Ectodermal cell (in vitro differentiated cells): Measurements from ENCODE around the gene SNAI3.

Experiments used
- H3K27ac ChIP-seq: 2 replicates; pipeline ENCODE4 v1.7.0; 2013; ENCODE audit warnings: mild to moderate bottlenecking, low read depth, low read length; ENCODE audit not compliant: insufficient read depth, poor library complexity, severe bottlenecking
- H3K27me3 ChIP-seq: 2 replicates; pipeline ENCODE4 v1.7.0; 2013; ENCODE audit warnings: mild to moderate bottlenecking, low read length; ENCODE audit not compliant: insufficient read depth, control insufficient read depth, poor library complexity, severe bottlenecking
- H3K36me3 ChIP-seq: one replicate; pipeline ENCODE4 v1.7.0; 2013; ENCODE audit warnings: low read length; ENCODE audit not compliant: control insufficient read depth, insufficient read depth
- H3K4me1 ChIP-seq: one replicate; pipeline ENCODE4 v1.7.0; 2013; ENCODE audit warnings: low read length; ENCODE audit not compliant: control insufficient read depth, insufficient read depth
- H3K4me3 ChIP-seq: 2 replicates; pipeline ENCODE4 v1.7.0; 2013; ENCODE audit warnings: low read depth, low read length, control low read depth; ENCODE audit not compliant: insufficient read depth
- H3K9me3 ChIP-seq: 2 replicates; pipeline ENCODE4 v1.7.0; 2013; ENCODE audit warnings: mild to moderate bottlenecking, low read length, moderate library complexity; ENCODE audit not compliant: control insufficient read depth
- WGBS, 2 experiments: methylation state at CpG; one replicate each; pipeline ENCODE4 v1.1.7; 2013; ENCODE audit warnings: missing lambda C conversion rate in 2 of 2; 5-methylcytosine and 5-hydroxymethylcytosine counted together

The SNAI3 gene

GRCh38 chr16:88714420-88715302, 28.4 kb upstream of the SNAI3 start:
- no peaks in the 10 kb centered on the region for H3K27me3 ChIP-seq
- no peak overlapping the region for H3K4me3 ChIP-seq
- no peaks in the 10 kb centered on the region for H3K4me1 ChIP-seq
- H3K36me3 ChIP-seq: peaks cover 12% of the 10 kb centered on the region
- WGBS, 2 experiments: 93 to 94% methylated on average over 41 of the region's 42 CpGs
- no peaks in the 10 kb centered on the region for H3K9me3 ChIP-seq
- H3K27ac ChIP-seq: no peak overlapping the region

DNA sequence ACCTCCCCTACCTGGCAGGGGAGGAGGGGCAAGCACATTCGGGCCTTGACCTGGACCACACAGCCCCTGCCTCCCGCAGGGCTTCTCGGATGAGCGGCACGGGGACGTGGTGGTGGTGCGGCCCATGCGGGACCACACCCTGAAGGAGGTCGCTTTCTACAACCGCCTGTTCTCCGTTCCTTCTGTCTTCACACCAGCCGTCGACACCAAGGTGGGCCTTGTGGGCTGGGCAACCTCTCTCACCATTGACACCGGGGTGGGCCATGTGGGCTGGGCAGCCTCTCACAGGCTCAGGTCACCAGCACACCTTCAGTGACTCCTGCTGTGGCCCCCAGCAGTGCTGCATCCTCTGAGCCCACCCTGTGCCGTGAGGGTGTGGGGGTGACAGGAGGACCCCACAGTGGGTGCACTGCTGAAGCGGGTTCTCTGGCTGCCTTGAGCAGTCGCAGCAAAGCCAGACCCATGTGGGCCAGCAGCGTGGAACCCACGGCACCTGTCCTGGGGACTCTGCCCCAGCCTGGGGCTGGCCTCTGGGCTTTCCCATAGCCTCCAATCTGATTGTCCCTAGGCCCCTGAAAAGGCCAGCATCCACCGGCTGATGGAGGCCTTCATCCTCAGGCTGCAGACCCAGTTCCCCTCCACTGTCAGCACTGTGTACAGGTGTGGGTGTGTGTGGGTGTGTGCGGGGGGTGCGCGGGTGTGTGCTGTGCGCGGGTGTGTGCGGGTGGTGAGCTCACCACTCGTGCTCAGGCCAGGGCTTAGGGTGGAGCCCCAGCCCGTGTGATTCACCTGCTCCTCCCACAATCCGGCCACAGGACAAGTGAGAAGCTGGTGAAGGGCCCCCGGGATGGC, 27.5 kb upstream of the SNAI3 start:
- H3K4me1 ChIP-seq: no peaks in the 10 kb centered on the region
- H3K36me3 ChIP-seq: peaks cover 12% of the 10 kb centered on the region
- H3K27me3 ChIP-seq: no peaks in the 10 kb centered on the region
- 91 to 93% methylated on average over 30 of the region's 30 CpGs for whole genome bisulfite sequencing, 2 experiments
- H3K4me3 ChIP-seq: no peak overlapping the region
- H3K27ac ChIP-seq: no peak overlapping the region
- no peaks in the 10 kb centered on the region for H3K9me3 ChIP-seq

DNA sequence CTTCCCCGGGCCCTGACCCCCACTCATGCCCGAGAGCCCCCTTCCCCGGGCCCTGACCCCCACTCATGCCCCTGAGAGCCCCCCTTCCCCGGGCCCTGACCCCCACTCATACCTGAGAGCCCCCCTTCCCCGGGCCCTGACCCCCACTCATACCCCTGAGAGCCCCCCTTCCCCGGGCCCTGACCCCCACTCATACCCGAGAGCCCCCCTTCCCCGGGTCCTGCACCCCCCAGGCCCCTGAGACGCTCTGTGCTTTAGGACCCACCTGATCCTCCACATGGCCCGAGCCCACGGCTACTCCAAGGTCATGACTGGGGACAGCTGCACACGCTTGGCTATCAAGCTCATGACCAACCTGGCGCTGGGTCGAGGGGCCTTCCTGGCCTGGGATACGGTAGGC, 26.7 kb upstream of the SNAI3 start:
- Histone ChIP-seq H3K27me3 (no peaks in the 10 kb centered on the region), H3K9me3 (no peaks in the 10 kb centered on the region), H3K36me3 (peaks cover 12% of the 10 kb centered on the region), H3K27ac (no peak overlapping the region), H3K4me3 (no peak overlapping the region), H3K4me1 (no peaks in the 10 kb centered on the region)
- 89 to 91% methylated on average over 9 to 10 of the region's 15 CpGs for WGBS, 2 experiments

DNA sequence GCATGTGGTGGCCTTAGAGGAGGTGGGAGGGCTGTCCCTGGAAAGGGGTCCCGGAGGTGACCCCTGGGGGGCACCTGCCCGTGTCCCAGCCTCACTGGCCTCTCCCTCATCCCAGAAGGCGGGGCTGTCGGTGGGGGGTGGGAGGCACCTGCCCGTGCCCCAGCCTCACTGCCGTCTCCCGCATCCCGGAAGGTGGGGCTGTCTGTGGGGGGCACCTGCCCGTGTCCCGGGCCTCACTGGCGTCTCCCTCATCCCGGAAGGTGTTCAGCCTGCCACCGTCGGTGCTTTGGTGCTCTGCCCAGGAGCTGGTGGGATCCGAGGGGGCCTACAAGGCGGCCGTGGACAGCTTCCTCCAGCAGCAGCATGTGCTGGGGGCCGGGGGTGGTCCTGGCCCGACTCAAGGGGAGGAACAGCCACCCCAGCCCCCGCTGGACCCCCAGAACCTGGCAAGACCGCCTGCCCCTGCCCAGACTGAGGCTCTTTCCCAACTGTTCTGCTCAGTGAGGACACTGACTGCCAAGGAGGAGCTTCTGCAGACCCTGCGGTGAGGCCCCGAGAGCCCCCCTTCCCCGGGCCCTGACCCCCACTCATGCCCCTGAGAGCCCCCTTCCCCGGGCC, 26.2 kb upstream of the SNAI3 start:
- H3K36me3 ChIP-seq: peaks cover 12% of the 10 kb centered on the region
- 88 to 89% methylated on average over 23 to 24 of the region's 25 CpGs for WGBS, 2 experiments
- no peak overlapping the region for H3K27ac ChIP-seq
- H3K4me1 ChIP-seq: peaks cover under 1% of the 10 kb centered on the region
- H3K9me3 ChIP-seq: no peaks in the 10 kb centered on the region
- no peak overlapping the region for H3K4me3 ChIP-seq
- H3K27me3 ChIP-seq: no peaks in the 10 kb centered on the region

GRCh38 chr16:88711750-88712340, 25.5 kb upstream of the SNAI3 start:
- Histone ChIP-seq H3K27ac (no peak overlapping the region), H3K27me3 (no peaks in the 10 kb centered on the region), H3K4me3 (no peak overlapping the region), H3K4me1 (peaks cover 7% of the 10 kb centered on the region), H3K9me3 (no peaks in the 10 kb centered on the region), H3K36me3 (peaks cover 11% of the 10 kb centered on the region)
- 79 to 81% methylated on average over 17 to 18 of the region's 18 CpGs for WGBS, 2 experiments

GRCh38 chr16:88710556-88710955, 24.2 kb upstream of the SNAI3 start:
- no peaks in the 10 kb centered on the region for H3K9me3 ChIP-seq
- WGBS, 2 experiments: 83 to 84% methylated on average over 16 of the region's 16 CpGs
- H3K36me3 ChIP-seq: peaks cover 1% of the 10 kb centered on the region
- H3K4me3 ChIP-seq: no peak overlapping the region
- H3K27ac ChIP-seq: no peak overlapping the region
- no peaks in the 10 kb centered on the region for H3K27me3 ChIP-seq
- H3K4me1 ChIP-seq: peaks cover 7% of the 10 kb centered on the region

- no peak overlapping the region for H3K27ac ChIP-seq
- 58 to 60% methylated on average over 17 of the region's 17 CpGs for WGBS, 2 experiments
- no peaks in the 10 kb centered on the region for H3K36me3 ChIP-seq
- H3K9me3 ChIP-seq: no peaks in the 10 kb centered on the region
- peaks cover 7% of the 10 kb centered on the region for H3K4me1 ChIP-seq
- H3K27me3 ChIP-seq: no peaks in the 10 kb centered on the region
- H3K4me3 ChIP-seq: peak overlapping the region; percentile 98
Measured at GRCh38 chr16:88706965-88707826, 20.9 kb upstream of the SNAI3 start.

DNA sequence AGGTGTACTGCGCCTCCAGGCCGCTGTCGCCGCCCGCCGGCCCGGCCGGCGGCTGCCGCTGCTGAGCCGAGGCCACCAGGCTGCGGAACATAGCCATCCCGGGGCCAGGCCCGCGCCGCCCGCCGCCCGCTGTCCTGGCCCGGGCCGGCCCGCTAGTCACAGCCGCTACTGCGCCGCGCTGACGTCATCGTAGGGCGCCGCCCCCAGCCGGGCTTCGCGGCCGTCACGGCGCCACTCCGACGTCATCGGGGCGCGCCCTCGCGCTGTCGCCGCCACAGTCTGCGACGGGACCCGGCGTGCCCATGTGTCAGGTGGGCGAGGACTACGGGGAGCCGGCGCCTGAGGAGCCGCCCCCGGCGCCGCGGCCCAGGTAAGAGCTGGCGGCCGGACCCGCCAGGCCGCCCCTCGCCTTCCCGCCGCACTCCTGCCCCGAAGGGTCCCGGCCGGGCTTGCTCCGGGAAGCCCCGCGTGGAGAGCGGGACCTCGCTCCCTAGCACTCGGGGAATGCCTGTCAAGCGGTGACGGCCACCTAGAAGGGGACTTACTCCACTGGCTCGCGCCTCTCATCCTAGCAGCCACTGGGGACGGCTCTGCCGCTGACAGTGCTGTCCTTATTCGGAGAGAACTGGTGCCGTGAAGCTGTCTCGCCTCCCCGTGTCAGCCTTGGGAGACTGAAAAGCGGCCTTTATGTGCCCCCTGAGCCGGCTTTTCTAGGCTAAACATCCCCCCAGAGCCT, 20.1 kb upstream of the SNAI3 start, which contains the start of the genes CTU2 and RNF166:
CTU2 (plus strand) TSS at position 275 of the 736 bp plus-strand sequence; CDS start at position 303, 28 bp downstream.
RNF166 (minus strand) TSS at position 180 of the 736 bp plus-strand sequence; CDS start at position 97, 83 bp downstream.
- Histone ChIP-seq H3K4me1 (peaks cover 7% of the 10 kb centered on the region), H3K27ac (no peak within 1 kb of the TSS), H3K27me3 (no peaks in the 10 kb centered on the region), H3K36me3 (no peaks in the 10 kb centered on the region), H3K4me3 (peak within 1 kb of the TSS; percentile 98), H3K9me3 (no peaks in the 10 kb centered on the region)
- 1% methylated on average over 86 of the region's 86 CpGs for WGBS, 2 experiments
